Panc1 (cell line): ENCODE measurements around the gene RPRD1A. TPM values are rescaled to one million over a fixed set of nuclear protein-coding genes. Genes with fewer than 3 reads are reported as not detected.

Source experiments
- ATAC-seq: fragments of 200-7000 bp; cut with Tn5 transposase; 2 replicates; pipeline ENCODE4 v1.9.1; 2020; ENCODE audit warnings: mild to moderate bottlenecking, moderate library complexity
- BruUV-seq: library from RNA; stranded (reverse); fragments of 400-500 nt; replicated peaks from 2 replicates; lab custom pipeline; 2021; lab: Mats Ljungman, UMichigan
- CTCF ChIA-PET: fragments of 300-600 bp; sonication (Branson Sonifier 250); formaldehyde crosslinking; loops from one replicate; lab custom pipeline; 2022; ENCODE audit warnings: antibody characterized with exemption; lab: Charles Lee
- POLR2A ChIA-PET: fragments of 300-600 bp; sonication (Branson Sonifier 250); formaldehyde crosslinking; loops from one replicate; lab custom pipeline; 2022; ENCODE audit warnings: antibody characterized with exemption; lab: Charles Lee
- DNase-seq: peaks from one replicate; pipeline ENCODE4 v3.0.0-alpha.2; 2010; ENCODE audit warnings: low read depth, low spot score
- H3K27ac ChIP-seq: 2 replicates; pipeline ENCODE4 v1.5.1; 2011; ENCODE audit warnings: mild to moderate bottlenecking, low read length, inconsistent platforms
- H3K27me3 ChIP-seq: fragments of 200-500 bp; sonication (Bioruptor generic); 2 replicates; pipeline ENCODE4 v1.6.0; 2014; ENCODE audit warnings: low read length, inconsistent platforms; ENCODE audit not compliant: control insufficient read depth, insufficient read depth
- H3K36me3 ChIP-seq: fragments of 200-500 bp; sonication (Bioruptor generic); 2 replicates; pipeline ENCODE4 v1.5.1; 2014; ENCODE audit warnings: inconsistent platforms, mild to moderate bottlenecking, low read length, moderate library complexity; ENCODE audit not compliant: control insufficient read depth, insufficient read depth
- H3K4me1 ChIP-seq: 2 replicates; pipeline ENCODE4 v1.5.1; 2011; ENCODE audit warnings: inconsistent platforms, mild to moderate bottlenecking, low read length, moderate library complexity; ENCODE audit not compliant: control insufficient read depth, insufficient read depth
- H3K4me3 ChIP-seq, 2 experiments: 2 replicates each; pipeline ENCODE4 v1.5.1; 2011 to 2012; ENCODE audit warnings: low read depth in 2 of 2, low read length in 2 of 2, mild to moderate bottlenecking in 2 of 2, inconsistent platforms in 1 of 2, moderate library complexity in 1 of 2
- H3K9me3 ChIP-seq: fragments of 200-500 bp; sonication (Bioruptor generic); 2 replicates; pipeline ENCODE4 v1.5.1; 2014; ENCODE audit warnings: low read depth, mild to moderate bottlenecking, inconsistent platforms, low read length, moderate library complexity; ENCODE audit not compliant: control insufficient read depth, insufficient read depth
- POLR2AphosphoS5 ChIP-seq: IDR thresholded peaks from 2 replicates; pipeline ENCODE4 v1.6.1; 2012; ENCODE audit warnings: mild to moderate bottlenecking, low read depth, low read length, moderate library complexity
- SIN3A ChIP-seq: IDR thresholded peaks from 2 replicates; pipeline ENCODE4 v1.6.1; 2012; ENCODE audit warnings: low read depth, mild to moderate bottlenecking, low read length, moderate library complexity, borderline replicate concordance; ENCODE audit not compliant: insufficient read depth
- TCF7L2 ChIP-seq: IDR thresholded peaks from 2 replicates; pipeline ENCODE4 v1.6.1; 2011; ENCODE audit warnings: mild to moderate bottlenecking, low read depth, low read length, inconsistent platforms
- in situ Hi-C: cut with HindIII; loops from 2 replicates; pipeline ENCODE4 v1.10.0; 2016; ENCODE audit warnings: low sequenced_read_pairs, low pct_unique_long_range_greater_than_20kb
- intact Hi-C: fragments of 100-400 bp; cut with micrococcal nuclease; formaldehyde crosslinking; loops from one replicate; pipeline ENCODE4 v1.10.0; 2022; ENCODE audit not compliant: unreplicated experiment
- total RNA-seq: library from RNA; stranded (reverse); gene quantifications from one replicate; pipeline ENCODE4 v1.2.1, GENCODE V29; 2021; ENCODE audit not compliant: unreplicated experiment
- TF ChIP-seq, protein P1 (sequence below), 2 experiments: IDR thresholded peaks; 2 replicates each; pipeline ENCODE4 v1.6.1; 2011 to 2012; ENCODE audit warnings: low read depth in 2 of 2, control low read depth in 1 of 2, low read length in 1 of 2, mild to moderate bottlenecking in 1 of 2, moderate library complexity in 1 of 2; ENCODE audit not compliant: insufficient read depth in 1 of 2
- TF ChIP-seq, protein P2 (sequence below): fragments of 450-650 bp; IDR thresholded peaks from 2 replicates; pipeline ENCODE4 v1.5.1; 2017; ENCODE audit warnings: mild to moderate bottlenecking

RPRD1A gene
- total RNA-seq, 1 experiment from 2014 or later: 44.0 TPM

DNA sequence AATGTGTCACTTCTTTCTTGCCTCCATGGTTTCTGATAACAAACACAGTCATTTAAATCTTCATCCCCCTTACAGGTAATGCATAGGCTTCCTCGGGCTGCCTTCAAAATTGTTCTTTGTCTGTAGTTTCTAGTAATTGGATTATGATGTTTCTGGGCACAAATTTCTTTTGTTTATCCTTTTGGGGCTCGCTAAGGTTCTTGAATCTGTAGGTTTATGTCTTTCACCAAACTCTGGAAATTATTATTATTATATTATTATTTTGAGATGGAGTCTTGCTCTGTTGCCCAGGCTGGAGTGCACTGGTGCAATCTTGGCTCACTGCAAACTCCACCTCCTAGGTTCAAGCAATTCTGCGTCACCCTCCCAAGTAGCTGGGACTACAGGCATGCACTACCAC, 111.1 kb downstream of the RPRD1A start:
- no peak overlapping the region for H3K4me3 ChIP-seq
- no peaks in the 10 kb centered on the region for H3K36me3 ChIP-seq
- no peak overlapping the region for H3K27ac ChIP-seq
- POLR2A ChIA-PET: no interaction called here
- TF ChIP-seq POLR2AphosphoS5: no peak
- no peak for TF ChIP-seq TCF7L2
- TF ChIP-seq SIN3A: no peak
- TF ChIP-seq, protein P1, sequence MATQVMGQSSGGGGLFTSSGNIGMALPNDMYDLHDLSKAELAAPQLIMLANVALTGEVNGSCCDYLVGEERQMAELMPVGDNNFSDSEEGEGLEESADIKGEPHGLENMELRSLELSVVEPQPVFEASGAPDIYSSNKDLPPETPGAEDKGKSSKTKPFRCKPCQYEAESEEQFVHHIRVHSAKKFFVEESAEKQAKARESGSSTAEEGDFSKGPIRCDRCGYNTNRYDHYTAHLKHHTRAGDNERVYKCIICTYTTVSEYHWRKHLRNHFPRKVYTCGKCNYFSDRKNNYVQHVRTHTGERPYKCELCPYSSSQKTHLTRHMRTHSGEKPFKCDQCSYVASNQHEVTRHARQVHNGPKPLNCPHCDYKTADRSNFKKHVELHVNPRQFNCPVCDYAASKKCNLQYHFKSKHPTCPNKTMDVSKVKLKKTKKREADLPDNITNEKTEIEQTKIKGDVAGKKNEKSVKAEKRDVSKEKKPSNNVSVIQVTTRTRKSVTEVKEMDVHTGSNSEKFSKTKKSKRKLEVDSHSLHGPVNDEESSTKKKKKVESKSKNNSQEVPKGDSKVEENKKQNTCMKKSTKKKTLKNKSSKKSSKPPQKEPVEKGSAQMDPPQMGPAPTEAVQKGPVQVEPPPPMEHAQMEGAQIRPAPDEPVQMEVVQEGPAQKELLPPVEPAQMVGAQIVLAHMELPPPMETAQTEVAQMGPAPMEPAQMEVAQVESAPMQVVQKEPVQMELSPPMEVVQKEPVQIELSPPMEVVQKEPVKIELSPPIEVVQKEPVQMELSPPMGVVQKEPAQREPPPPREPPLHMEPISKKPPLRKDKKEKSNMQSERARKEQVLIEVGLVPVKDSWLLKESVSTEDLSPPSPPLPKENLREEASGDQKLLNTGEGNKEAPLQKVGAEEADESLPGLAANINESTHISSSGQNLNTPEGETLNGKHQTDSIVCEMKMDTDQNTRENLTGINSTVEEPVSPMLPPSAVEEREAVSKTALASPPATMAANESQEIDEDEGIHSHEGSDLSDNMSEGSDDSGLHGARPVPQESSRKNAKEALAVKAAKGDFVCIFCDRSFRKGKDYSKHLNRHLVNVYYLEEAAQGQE (IDR thresholded peaks at IDR 0.05; ENCODE audit: insufficient read depth in 1 of 2, low read depth in 2 of 2, low read length in 1 of 2): no peak
- TF ChIP-seq, protein P2, sequence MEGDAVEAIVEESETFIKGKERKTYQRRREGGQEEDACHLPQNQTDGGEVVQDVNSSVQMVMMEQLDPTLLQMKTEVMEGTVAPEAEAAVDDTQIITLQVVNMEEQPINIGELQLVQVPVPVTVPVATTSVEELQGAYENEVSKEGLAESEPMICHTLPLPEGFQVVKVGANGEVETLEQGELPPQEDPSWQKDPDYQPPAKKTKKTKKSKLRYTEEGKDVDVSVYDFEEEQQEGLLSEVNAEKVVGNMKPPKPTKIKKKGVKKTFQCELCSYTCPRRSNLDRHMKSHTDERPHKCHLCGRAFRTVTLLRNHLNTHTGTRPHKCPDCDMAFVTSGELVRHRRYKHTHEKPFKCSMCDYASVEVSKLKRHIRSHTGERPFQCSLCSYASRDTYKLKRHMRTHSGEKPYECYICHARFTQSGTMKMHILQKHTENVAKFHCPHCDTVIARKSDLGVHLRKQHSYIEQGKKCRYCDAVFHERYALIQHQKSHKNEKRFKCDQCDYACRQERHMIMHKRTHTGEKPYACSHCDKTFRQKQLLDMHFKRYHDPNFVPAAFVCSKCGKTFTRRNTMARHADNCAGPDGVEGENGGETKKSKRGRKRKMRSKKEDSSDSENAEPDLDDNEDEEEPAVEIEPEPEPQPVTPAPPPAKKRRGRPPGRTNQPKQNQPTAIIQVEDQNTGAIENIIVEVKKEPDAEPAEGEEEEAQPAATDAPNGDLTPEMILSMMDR: no peak
- ATAC-seq (no peak), DNase-seq (no peak)
- CTCF ChIA-PET: no interaction called here
- H3K9me3 ChIP-seq: peaks cover 5% of the 10 kb centered on the region; the same call in 1 of the 2 replicates
- in situ Hi-C loops: no loop called here
- H3K4me1 ChIP-seq: no peaks in the 10 kb centered on the region
- no TSS peak for BruUV-seq
- intact Hi-C loops: no loop called here
- H3K27me3 ChIP-seq: no peaks in the 10 kb centered on the region

DNA sequence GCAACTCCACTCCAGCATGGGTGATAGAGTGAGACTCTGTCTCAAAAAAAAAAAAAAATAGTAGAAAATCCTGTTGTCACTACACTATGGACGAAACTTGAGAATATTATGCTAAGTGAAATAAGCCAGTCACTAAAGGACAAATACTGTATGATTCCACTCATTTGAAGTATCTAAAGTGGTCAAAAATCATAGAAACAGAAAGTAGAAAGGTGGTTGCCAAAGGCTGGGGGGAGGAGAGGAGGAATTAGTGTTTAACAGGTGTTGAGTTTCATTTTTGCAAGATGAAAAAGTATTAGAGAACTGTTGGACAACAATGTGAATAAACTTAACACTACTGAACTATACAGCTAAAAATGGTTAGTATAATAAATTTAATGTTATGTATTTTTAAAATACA, 113.7 kb downstream of the RPRD1A start:
- Histone ChIP-seq H3K27ac (no peak overlapping the region), H3K27me3 (no peaks in the 10 kb centered on the region), H3K4me1 (peaks cover 2% of the 10 kb centered on the region; the same call in 1 of the 2 replicates), H3K4me3 (no peak overlapping the region), H3K36me3 (no peaks in the 10 kb centered on the region), H3K9me3 (peaks cover 5% of the 10 kb centered on the region; the same call in 1 of the 2 replicates)
- CTCF ChIA-PET: no interaction called here
- TF ChIP-seq SIN3A (no peak), POLR2AphosphoS5 (no peak), TCF7L2 (no peak)
- TF ChIP-seq, protein P1 (IDR thresholded peaks at IDR 0.05; ENCODE audit: insufficient read depth in 1 of 2, low read depth in 2 of 2, low read length in 1 of 2): no peak
- TF ChIP-seq, protein P2: no peak
- DNase-seq: no peak
- BruUV-seq: no TSS peak
- POLR2A ChIA-PET: no interaction called here
- intact Hi-C loops: no loop called here
- in situ Hi-C loops: no loop called here
- ATAC-seq: no peak
